Ishikawa (cell line): ENCODE measurements around the gene NOD2.

Experiments used
- CEBPB ChIP-seq: IDR thresholded peaks from 2 replicates; pipeline ENCODE4 v1.6.1; 2012
- EP300 ChIP-seq: IDR thresholded peaks from 2 replicates; pipeline ENCODE4 v1.6.1; 2012; ENCODE audit warnings: borderline replicate concordance
- FOXM1 ChIP-seq: IDR thresholded peaks from 2 replicates; pipeline ENCODE4 v1.6.1; 2012; ENCODE audit warnings: low read depth, borderline replicate concordance
- MAX ChIP-seq: IDR thresholded peaks from 2 replicates; pipeline ENCODE4 v1.6.1; 2012
- RAD21 ChIP-seq: IDR thresholded peaks from 2 replicates; pipeline ENCODE4 v1.6.1; 2012; ENCODE audit warnings: low read depth
- REST ChIP-seq: IDR thresholded peaks from 2 replicates; pipeline ENCODE4 v1.6.1; 2012; ENCODE audit warnings: low read depth, mild to moderate bottlenecking
- TAF1 ChIP-seq: IDR thresholded peaks from 2 replicates; pipeline ENCODE4 v1.6.1; 2012; ENCODE audit warnings: low read depth, mild to moderate bottlenecking
- TEAD4 ChIP-seq: IDR thresholded peaks from 2 replicates; pipeline ENCODE4 v1.6.1; 2012
- USF1 ChIP-seq: IDR thresholded peaks from 2 replicates; pipeline ENCODE4 v1.6.1; 2012

- TF ChIP-seq RAD21 (no peak), EP300 (no peak), CEBPB (no peak), TAF1 (no peak), USF1 (no peak), MAX (no peak), REST (no peak), FOXM1 (no peak), TEAD4 (no peak)
Measured at GRCh38 chr16:50765260-50765659, 71.9 kb downstream of the NOD2 start.
